Activated effector memory CD4-positive, alpha-beta T cell treated with anti-CD3 and anti-CD28 coated beads, Interleukin-2, amount 50 U/mL, for 16 hours (primary cell): ENCODE results near the gene RAB37.

ENCODE experiments used
- DNase-seq: peaks from one replicate; pipeline ENCODE4 v3.0.0-alpha.2; 2020

The RAB37 gene

DNA sequence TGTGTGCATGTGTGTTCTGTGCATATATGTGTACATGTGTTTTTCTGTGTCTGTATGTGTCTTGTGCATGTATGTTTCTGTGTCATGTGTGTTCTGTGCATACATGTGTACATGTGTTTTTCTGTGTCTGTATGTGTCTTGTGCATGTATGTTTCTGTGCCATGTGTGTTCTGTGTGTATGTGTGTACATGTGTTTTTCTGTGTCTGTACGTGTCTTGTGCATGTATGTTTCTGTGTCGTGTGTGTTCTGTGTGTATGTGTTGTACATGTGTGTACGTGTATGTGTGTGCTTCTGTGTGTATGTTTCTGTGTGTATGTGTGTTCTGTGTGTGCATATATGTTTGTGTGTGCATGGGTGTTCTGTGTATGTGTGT is 8.4 kb upstream of the RAB37 start:
- DNase-seq = no peak

DNA sequence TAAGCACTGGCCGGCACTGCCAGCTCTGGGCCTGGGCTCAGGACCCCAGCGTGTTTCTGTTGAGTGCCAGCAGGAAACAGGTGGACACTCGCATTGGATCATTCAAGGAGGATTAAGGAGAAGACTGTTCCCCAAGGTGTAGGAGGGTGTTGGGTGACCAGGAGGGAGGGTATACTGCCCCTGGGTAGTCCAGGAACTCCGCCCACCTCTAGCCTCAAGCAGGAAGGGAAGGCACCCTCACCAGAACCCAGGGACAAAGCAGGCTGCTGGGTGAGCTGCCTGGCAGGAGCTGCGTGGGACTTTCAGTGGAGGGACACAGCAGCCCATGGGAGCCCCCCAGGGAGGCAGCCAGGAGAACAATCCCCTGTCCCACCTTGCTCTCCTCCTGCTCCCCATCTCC is 7.7 kb upstream of the RAB37 start:
- no peak for DNase-seq

GRCh38 chr17:74729866-74730265 is 7.2 kb upstream of the RAB37 start:
- no peak for DNase-seq

GRCh38 chr17:74730491-74731346 is 6.3 kb upstream of the RAB37 start:
- peak; percentile 79 for DNase-seq

DNA sequence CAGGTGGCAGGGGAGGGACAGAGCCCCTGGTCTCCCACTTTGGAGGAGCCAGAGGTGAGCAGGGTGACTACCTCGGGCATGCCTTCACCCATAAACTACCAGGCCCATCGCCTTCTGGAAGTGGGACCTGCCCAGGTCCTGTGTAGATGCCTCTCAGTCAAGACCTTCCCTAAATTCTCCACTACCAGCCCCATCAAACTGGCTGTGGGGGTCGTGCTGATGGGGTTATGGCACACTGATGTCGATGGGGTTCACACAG is 5.8 kb upstream of the RAB37 start:
- DNase-seq = no peak

GRCh38 chr17:74732042-74732867 is 4.8 kb upstream of the RAB37 start:
- no peak for DNase-seq

- DNase-seq = no peak
These were observed 3.5 kb upstream of the RAB37 start for GRCh38 chr17:74733365-74734122.

- no peak for DNase-seq
These were observed 2.8 kb upstream of the RAB37 start for GRCh38 chr17:74734256-74734655.

DNA sequence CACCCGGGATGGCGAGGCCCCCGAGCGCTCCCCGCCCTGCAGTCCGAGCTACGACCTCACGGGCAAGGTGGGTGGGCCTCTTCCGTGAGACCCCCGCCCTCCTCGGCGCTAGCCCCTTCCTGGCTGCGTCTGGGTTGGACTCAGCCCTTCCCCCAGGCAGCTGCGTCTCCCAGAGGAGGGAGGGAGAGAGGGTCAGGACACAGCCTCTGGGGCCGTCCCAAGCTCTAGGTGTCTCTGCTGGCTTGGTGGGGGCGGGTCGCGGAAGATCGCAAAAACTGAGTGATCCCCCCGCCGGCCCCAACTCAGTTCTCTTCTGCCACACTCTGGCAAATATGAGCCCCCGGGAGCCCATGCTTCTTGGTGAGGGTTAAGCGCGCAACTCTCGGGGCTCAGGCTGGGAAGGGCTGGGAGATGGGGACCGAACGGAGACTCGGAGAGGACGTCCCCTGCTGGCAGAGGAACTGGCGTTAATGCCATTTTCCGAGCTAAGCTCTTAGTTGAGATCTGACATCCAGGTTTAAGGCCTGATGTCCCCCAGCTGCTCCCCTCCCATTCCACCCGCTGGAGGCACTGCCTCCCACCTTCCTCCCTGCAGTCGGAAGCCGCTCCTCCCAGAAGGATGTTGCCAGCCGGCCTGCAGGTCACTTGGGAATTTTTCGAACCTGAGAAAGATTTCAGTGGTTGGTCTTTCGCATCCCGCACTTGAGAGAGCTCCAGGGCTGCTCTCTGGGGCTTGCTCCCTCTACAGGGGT is 419 bp downstream of the RAB37 start:
- peak; percentile 79 for DNase-seq

DNA sequence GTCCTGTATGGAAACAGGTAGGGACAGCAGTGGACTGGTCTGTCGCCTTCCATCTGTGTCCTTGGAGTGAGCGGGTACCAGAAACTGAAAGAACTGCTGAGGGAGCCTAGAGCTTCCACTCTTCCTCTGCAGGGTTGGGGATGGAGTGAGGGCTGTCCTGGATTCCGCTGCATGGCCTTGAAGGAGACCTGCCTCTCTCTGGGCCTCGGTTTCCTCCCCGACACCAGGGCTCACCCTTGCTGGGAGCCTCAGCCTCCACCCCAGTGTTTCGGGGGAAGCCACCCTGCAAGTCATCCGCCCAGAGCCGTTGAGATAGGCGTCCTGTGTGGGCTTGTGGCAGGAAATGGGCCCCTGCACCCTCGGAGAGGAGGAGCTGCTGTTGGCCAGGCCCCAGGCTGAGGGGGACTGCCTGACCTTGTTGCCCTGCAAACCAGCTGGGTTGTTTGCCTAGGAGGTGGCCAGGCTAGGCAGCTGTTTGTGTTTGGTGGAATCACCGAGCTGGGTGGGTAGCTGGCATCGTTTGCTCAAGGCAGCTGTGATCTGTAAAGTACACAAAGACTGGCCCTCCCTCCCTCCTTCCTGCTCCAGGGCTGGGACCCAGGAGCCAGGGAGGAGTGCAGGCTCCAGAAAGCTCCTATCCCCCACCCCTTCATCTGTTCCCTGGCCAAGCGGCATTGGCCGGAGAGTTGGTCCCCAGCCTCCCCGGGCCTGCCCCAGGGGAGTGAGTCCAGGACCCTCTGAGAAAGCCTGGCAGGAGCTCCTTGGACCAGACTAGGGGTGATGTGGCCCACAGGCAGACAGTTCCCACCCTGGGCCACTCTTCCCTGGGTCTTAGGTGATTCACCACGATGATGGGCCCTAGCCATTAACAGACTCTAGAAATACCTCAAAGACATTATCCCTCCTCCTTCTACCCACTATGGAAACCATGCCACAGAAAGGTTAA is 1.3 kb downstream of the RAB37 start:
- peak; percentile 89 for DNase-seq

- DNase-seq = peak; percentile 73
These were observed 2.3 kb downstream of the RAB37 start for GRCh38 chr17:74739227-74739831.

GRCh38 chr17:74740173-74740572 is 3.1 kb downstream of the RAB37 start:
- no peak for DNase-seq

- no peak for DNase-seq
These were observed 3.8 kb downstream of the RAB37 start for GRCh38 chr17:74740641-74741387.

DNA sequence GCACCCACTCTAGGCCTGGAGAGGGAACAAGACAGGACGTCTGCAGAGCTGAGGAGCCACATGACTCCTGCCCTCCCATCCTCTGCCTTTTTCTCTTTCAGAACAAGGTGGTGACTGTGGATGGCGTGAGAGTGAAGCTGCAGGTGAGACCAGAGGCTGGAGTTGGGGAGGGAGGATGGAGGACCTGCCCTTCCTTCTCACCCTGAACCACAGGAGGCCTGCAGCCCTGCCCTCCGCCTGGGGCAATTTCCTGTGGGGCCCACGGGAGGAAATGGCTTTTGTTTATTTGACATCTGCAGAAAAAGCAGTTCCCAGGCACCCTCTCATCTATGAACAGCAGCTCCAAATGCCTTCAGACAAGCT is 5.1 kb downstream of the RAB37 start:
- DNase-seq = peak; percentile 82

GRCh38 chr17:74742978-74743545 is 6.0 kb downstream of the RAB37 start:
- no peak for DNase-seq

DNA sequence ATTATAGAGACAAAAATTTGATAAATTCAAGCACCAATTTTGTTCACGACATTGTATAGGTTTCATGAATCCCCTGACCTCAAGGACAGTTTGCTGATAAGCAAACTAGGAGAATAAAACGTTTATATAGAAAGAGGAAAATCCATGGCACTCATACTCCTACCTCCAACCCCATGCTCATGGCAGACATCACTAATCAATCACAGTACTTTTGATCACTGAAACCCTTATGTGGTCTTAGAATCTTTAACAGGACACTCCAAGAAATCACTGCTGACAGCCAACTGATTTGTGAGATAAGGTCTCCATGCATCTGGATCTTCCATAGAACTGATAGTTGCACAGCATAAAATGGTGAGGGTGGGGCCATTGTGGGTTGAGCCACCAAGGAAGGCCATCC is 6.7 kb downstream of the RAB37 start:
- no peak for DNase-seq

DNA sequence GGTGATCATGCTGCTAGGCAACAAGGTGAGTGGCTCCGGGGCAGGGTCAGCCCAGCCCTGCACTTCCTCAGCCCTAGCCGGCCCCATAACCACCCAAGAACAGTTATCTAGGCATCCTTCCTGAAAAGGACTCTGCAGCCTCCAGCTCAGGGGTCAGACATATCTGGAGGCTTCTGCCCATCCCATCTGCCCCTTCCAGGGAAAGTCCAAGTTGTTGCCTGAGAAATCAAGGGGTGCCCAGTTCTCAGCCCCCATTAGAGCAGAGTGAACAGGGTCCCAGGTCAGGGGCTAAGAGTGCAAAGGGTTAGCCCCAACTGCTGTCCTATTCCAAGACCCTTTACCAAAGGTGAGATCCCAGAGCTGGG is 7.3 kb downstream of the RAB37 start:
- DNase-seq = no peak

- peak; percentile 96 for DNase-seq
These were observed 7.9 kb downstream of the RAB37 start for GRCh38 chr17:74744714-74745547.

GRCh38 chr17:74745548-74746177 is 8.6 kb downstream of the RAB37 start:
- no peak for DNase-seq
